Measurements from ENCODE around the gene CTRB1.

- TF ChIP-seq GATA2 (IDR thresholded peaks at IDR 0.05; ENCODE audit: low read depth, low read length) (no peak), GATA3 (IDR thresholded peaks at IDR 0.05; ENCODE audit: low read depth, low read length) (no peak)
Measured at GRCh38 chr16:75237398-75238131, 18.8 kb downstream of the CTRB1 start.

All from SH-SY5Y (cell line).